Measurements from ENCODE around the gene TUBA1C. TPM values are rescaled to one million over a fixed set of nuclear protein-coding genes. Genes with fewer than 3 reads are reported as not detected.

TUBA1C gene
- total RNA-seq, 4 donors from 2014 or later = 45.5 to 142 (median 55.1) TPM

- Histone ChIP-seq H3K36me3 (no peaks in the 10 kb centered on the region), H3K4me1 (peaks cover 0 to 32% (median 8%) of the 10 kb centered on the region in 4 donors), H3K4me3 (no peak overlapping the region), H3K27me3 (no peaks in the 10 kb centered on the region), H3K27ac (peak overlapping the region in 3 of 4 donors; percentile 86 to 96 (median 95)), H3K9me3 (no peaks in the 10 kb centered on the region)
- no peak for DNase-seq (ENCODE audit: low spot score in 2 of 2)
- TF ChIP-seq EP300 (IDR thresholded peaks at IDR 0.05) (no peak), CTCF (IDR thresholded peaks at IDR 0.05) (no peak), POLR2A (IDR thresholded peaks at IDR 0.05) (no peak)
- WGBS, 2 donors = 53 to 55% methylated on average over 9 of the region's 9 CpGs
Observed at GRCh38 chr12:49231878-49232655, 32.8 kb upstream of the TUBA1C start.

DNA sequence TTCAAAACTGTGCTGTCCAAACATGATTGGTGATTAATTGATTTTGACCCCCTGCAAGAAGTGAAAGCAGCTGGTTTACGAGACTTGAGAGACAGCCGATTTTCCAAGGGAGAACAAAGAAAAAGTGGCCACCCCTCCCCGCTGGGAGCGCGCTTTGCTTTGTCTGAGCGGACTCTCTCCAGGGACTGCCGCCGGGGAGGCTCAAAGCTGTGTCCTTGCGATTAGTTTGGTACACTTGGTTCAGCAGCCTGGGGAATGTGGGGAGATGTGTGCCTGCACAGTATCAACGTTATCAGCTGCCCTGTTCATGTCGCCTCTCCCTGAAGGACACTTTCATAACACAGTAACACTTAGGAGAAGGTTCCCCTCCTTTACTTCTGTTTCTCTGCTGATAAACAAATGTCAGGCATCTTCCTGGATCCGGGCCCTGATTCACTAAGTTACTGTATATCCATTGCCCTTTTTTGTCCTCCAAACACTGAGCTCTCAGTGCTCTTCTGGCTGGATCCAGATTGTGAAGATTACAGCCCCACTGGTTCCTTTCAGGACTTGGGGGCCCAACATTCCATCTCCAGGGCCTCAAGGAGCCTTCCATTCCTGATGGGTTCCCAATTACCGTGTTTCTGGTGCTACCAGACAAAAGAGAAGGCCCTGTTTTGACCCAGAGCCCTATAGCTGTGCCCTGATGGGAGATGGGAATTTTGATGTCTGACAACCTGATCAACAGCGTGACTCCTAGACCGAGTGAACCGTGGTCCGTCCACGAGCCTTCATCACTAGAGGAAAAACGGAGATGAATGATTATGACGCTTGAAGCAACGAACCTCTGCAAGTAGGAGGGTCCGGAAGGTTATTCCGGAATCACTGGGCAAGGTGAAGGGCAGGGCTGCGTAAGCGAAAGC lies 31.7 kb upstream of the TUBA1C start:
- Histone ChIP-seq H3K9me3 (no peaks in the 10 kb centered on the region), H3K36me3 (no peaks in the 10 kb centered on the region), H3K4me3 (peak overlapping the region in 2 of 4 donors; percentile 56 to 67), H3K27me3 (no peaks in the 10 kb centered on the region), H3K4me1 (peaks cover 0 to 32% (median 8%) of the 10 kb centered on the region in 4 donors), H3K27ac (peak overlapping the region; percentile 25 to 96 (median 90))
- TF ChIP-seq POLR2A (IDR thresholded peaks at IDR 0.05) (no peak), EP300 (IDR thresholded peaks at IDR 0.05) (no peak), CTCF (IDR thresholded peaks at IDR 0.05) (peak in 2 of 5 experiments; percentile 15 to 22)
- 49 to 50% methylated on average over 25 of the region's 25 CpGs for WGBS, 2 donors
- no peak for DNase-seq (ENCODE audit: low spot score in 2 of 2)

DNA sequence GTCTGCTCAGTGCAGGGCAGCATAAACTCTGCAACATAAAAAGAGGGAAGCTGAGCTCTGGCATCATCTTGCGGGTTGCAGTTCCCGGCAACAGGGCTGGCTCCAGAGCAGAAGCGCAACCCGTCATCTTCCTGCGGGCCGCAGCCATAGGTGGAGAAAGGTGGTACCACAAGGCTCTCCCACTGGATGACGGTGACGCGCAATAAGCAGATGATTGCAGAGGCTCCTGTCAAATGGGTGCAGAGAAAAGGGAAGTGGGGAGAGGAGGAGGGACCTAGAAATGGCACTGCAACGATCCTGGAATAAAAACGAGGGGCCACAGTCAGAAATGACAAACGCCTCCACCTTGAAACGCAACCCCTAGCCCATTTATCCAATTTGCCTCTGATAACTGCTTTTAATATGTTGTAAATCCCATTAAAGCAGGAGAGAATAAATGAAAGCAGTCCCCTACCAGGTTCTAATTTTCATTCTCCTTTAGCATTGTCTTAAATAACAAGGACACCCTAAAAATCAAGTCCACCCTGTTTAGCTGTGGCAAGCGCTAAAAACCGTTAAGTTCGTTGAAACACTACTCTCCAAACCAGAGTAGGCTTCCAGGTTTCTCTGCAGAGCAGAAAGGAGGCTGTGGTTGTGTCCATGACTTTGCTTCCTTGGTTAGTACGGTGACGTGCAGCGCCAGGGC lies 30.9 kb upstream of the TUBA1C start:
- Histone ChIP-seq H3K4me3 (peak overlapping the region in 3 of 4 donors; percentile 39 to 67 (median 56)), H3K27ac (peak overlapping the region; percentile 86 to 96 (median 92)), H3K9me3 (no peaks in the 10 kb centered on the region), H3K36me3 (no peaks in the 10 kb centered on the region), H3K4me1 (peaks cover 0 to 32% (median 8%) of the 10 kb centered on the region in 4 donors), H3K27me3 (no peaks in the 10 kb centered on the region)
- 63 to 68% methylated on average over 19 of the region's 19 CpGs for WGBS, 2 donors
- TF ChIP-seq EP300 (IDR thresholded peaks at IDR 0.05) (no peak), POLR2A (IDR thresholded peaks at IDR 0.05) (no peak), CTCF (IDR thresholded peaks at IDR 0.05) (no peak)
- DNase-seq (ENCODE audit: low spot score in 2 of 2) = peak in 1 of 2 donors; percentile 21

GRCh38 chr12:49236423-49236822 lies 28.5 kb upstream of the TUBA1C start:
- peaks cover 0 to 32% (median 8%) of the 10 kb centered on the region in 4 donors for H3K4me1 ChIP-seq
- no peak for TF ChIP-seq POLR2A (IDR thresholded peaks at IDR 0.05)
- no peak for TF ChIP-seq CTCF (IDR thresholded peaks at IDR 0.05)
- no peak for TF ChIP-seq EP300 (IDR thresholded peaks at IDR 0.05)
- no peaks in the 10 kb centered on the region for H3K36me3 ChIP-seq
- H3K27ac ChIP-seq = no peak overlapping the region
- no peaks in the 10 kb centered on the region for H3K27me3 ChIP-seq
- no peaks in the 10 kb centered on the region for H3K9me3 ChIP-seq
- no peak overlapping the region for H3K4me3 ChIP-seq
- 56 to 80% methylated on average over 1 of the region's 1 CpG for WGBS, 2 donors
- DNase-seq (ENCODE audit: low spot score in 2 of 2) = no peak
